T-helper 2 cell treated with Interferon-gamma antibody and Interleukin-4, amounts not matched to agents 5 μg/mL and 100 μg/mL, for 36 hours (primary cell): ENCODE measurements around the gene CCDC83.
"Not testable (repeated sequence)": the region's sequence is repeated elsewhere in the genome, so short reads cannot be mapped to it uniquely, and the experiment has no call there.

Source experiments
- DNase-seq: peaks from one replicate; pipeline ENCODE4 v3.0.0; 2021; ENCODE audit warnings: low spot score
- H3K27ac Mint-ChIP-seq: one replicate; pipeline ENCODE4 v1.8.0; 2021; ENCODE audit warnings: mild to moderate bottlenecking, mixed read lengths
- H3K27me3 Mint-ChIP-seq: one replicate; pipeline ENCODE4 v1.8.0; 2021; ENCODE audit warnings: low read depth, mixed read lengths
- H3K36me3 Mint-ChIP-seq: one replicate; pipeline ENCODE4 v1.8.0; 2021; ENCODE audit warnings: low read depth, mixed read lengths
- H3K4me1 Mint-ChIP-seq: one replicate; pipeline ENCODE4 v1.8.0; 2021; ENCODE audit warnings: low read depth, mixed read lengths
- H3K4me3 Mint-ChIP-seq: one replicate; pipeline ENCODE4 v1.8.0; 2022; ENCODE audit warnings: mild to moderate bottlenecking, moderate library complexity, mixed read lengths
- H3K9me3 Mint-ChIP-seq: one replicate; pipeline ENCODE4 v1.8.0; 2021; ENCODE audit warnings: mixed read lengths

Gene CCDC83

GRCh38 chr11:85918910-85919794 lies 64.0 kb downstream of the CCDC83 start:
- no peak for DNase-seq

GRCh38 chr11:85922367-85922766 lies 67.2 kb downstream of the CCDC83 start:
- Mint-ChIP-seq H3K4me1 (peaks cover 4% of the 10 kb centered on the region), H3K9me3 (no peaks in the 10 kb centered on the region), H3K36me3 (no peaks in the 10 kb centered on the region), H3K4me3 (no peak overlapping the region), H3K27me3 (peaks cover 12% of the 10 kb centered on the region), H3K27ac (no peak overlapping the region)
- no peak for DNase-seq

More at GRCh38 chr11:85918910-85919794, 64.0 kb downstream of the CCDC83 start:
- H3K36me3 Mint-ChIP-seq, result no peaks in the 10 kb centered on the region
- H3K4me3 Mint-ChIP-seq, result no peak overlapping the region
- H3K27ac Mint-ChIP-seq, result no peak overlapping the region
- peaks cover 13% of the 10 kb centered on the region for H3K9me3 Mint-ChIP-seq
- H3K27me3 Mint-ChIP-seq, result peaks cover 6% of the 10 kb centered on the region
- H3K4me1 Mint-ChIP-seq, result peaks cover 4% of the 10 kb centered on the region

- Mint-ChIP-seq H3K27me3 (peaks cover 21% of the 10 kb centered on the region), H3K9me3 (no peaks in the 10 kb centered on the region), H3K4me3 (no peak overlapping the region), H3K27ac (no peak overlapping the region), H3K36me3 (no peaks in the 10 kb centered on the region), H3K4me1 (peaks cover 4% of the 10 kb centered on the region)
- DNase-seq, result no peak
Observed at GRCh38 chr11:85923455-85923854, 68.3 kb downstream of the CCDC83 start.

GRCh38 chr11:85926653-85927214 lies 71.6 kb downstream of the CCDC83 start:
- not testable (repeated sequence) for DNase-seq, H3K27ac Mint-ChIP-seq, H3K36me3 Mint-ChIP-seq, H3K4me3 Mint-ChIP-seq, H3K4me1 Mint-ChIP-seq, H3K9me3 Mint-ChIP-seq
- H3K27me3 Mint-ChIP-seq, result peaks cover 33% of the 10 kb centered on the region

GRCh38 chr11:85930879-85931366 lies 75.7 kb downstream of the CCDC83 start:
- peaks cover 29% of the 10 kb centered on the region for H3K27me3 Mint-ChIP-seq
- no peaks in the 10 kb centered on the region for H3K36me3 Mint-ChIP-seq
- no peak overlapping the region for H3K4me3 Mint-ChIP-seq
- no peak for DNase-seq
- no peak overlapping the region for H3K27ac Mint-ChIP-seq
- no peaks in the 10 kb centered on the region for H3K4me1 Mint-ChIP-seq
- H3K9me3 Mint-ChIP-seq, result no peaks in the 10 kb centered on the region

GRCh38 chr11:85934596-85935169 lies 79.5 kb downstream of the CCDC83 start:
- no peak overlapping the region for H3K27ac Mint-ChIP-seq
- no peak for DNase-seq
- no peaks in the 10 kb centered on the region for H3K36me3 Mint-ChIP-seq
- peaks cover 6% of the 10 kb centered on the region for H3K4me1 Mint-ChIP-seq
- no peaks in the 10 kb centered on the region for H3K9me3 Mint-ChIP-seq
- H3K4me3 Mint-ChIP-seq, result no peak overlapping the region
- H3K27me3 Mint-ChIP-seq, result peaks cover 8% of the 10 kb centered on the region

- Mint-ChIP-seq H3K4me1 (peaks cover 8% of the 10 kb centered on the region), H3K27ac (no peak overlapping the region)
Observed at GRCh38 chr11:85935751-85936150, 80.6 kb downstream of the CCDC83 start.

GRCh38 chr11:85937835-85938234 lies 82.7 kb downstream of the CCDC83 start:
- no peak overlapping the region for H3K27ac Mint-ChIP-seq
- DNase-seq, result no peak
- no peaks in the 10 kb centered on the region for H3K9me3 Mint-ChIP-seq
- peaks cover 8% of the 10 kb centered on the region for H3K4me1 Mint-ChIP-seq
- no peaks in the 10 kb centered on the region for H3K36me3 Mint-ChIP-seq
- H3K4me3 Mint-ChIP-seq, result no peak overlapping the region
- no peaks in the 10 kb centered on the region for H3K27me3 Mint-ChIP-seq

More at GRCh38 chr11:85935751-85936150, 80.6 kb downstream of the CCDC83 start:
- no peak overlapping the region for H3K4me3 Mint-ChIP-seq
- H3K36me3 Mint-ChIP-seq, result no peaks in the 10 kb centered on the region
- H3K9me3 Mint-ChIP-seq, result no peaks in the 10 kb centered on the region
- DNase-seq, result no peak
- peaks cover 2% of the 10 kb centered on the region for H3K27me3 Mint-ChIP-seq

- no peak overlapping the region for H3K27ac Mint-ChIP-seq
- no peaks in the 10 kb centered on the region for H3K27me3 Mint-ChIP-seq
- no peak for DNase-seq
- no peaks in the 10 kb centered on the region for H3K36me3 Mint-ChIP-seq
- H3K4me1 Mint-ChIP-seq, result peaks cover 8% of the 10 kb centered on the region
- no peak overlapping the region for H3K4me3 Mint-ChIP-seq
- no peaks in the 10 kb centered on the region for H3K9me3 Mint-ChIP-seq
Observed at GRCh38 chr11:85939099-85940015, 84.2 kb downstream of the CCDC83 start.

- H3K27me3 Mint-ChIP-seq, result no peaks in the 10 kb centered on the region
- peak; percentile 34 for DNase-seq
Observed at GRCh38 chr11:85941380-85941973, 86.3 kb downstream of the CCDC83 start.

GRCh38 chr11:85945296-85945695 lies 90.1 kb downstream of the CCDC83 start:
- H3K27me3 Mint-ChIP-seq, result no peaks in the 10 kb centered on the region
- peaks cover 14% of the 10 kb centered on the region for H3K9me3 Mint-ChIP-seq
- peaks cover 10% of the 10 kb centered on the region for H3K36me3 Mint-ChIP-seq
- DNase-seq, result no peak
- H3K27ac Mint-ChIP-seq, result no peak overlapping the region
- H3K4me1 Mint-ChIP-seq, result peaks cover 27% of the 10 kb centered on the region
- H3K4me3 Mint-ChIP-seq, result no peak overlapping the region

More at GRCh38 chr11:85941380-85941973, 86.3 kb downstream of the CCDC83 start:
- H3K4me1 Mint-ChIP-seq, result peaks cover 15% of the 10 kb centered on the region
- peaks cover 14% of the 10 kb centered on the region for H3K9me3 Mint-ChIP-seq
- no peak overlapping the region for H3K4me3 Mint-ChIP-seq
- no peak overlapping the region for H3K27ac Mint-ChIP-seq
- H3K36me3 Mint-ChIP-seq, result peaks cover 10% of the 10 kb centered on the region

- Mint-ChIP-seq H3K36me3 (peaks cover 10% of the 10 kb centered on the region), H3K9me3 (peaks cover 14% of the 10 kb centered on the region), H3K27me3 (no peaks in the 10 kb centered on the region), H3K4me1 (peaks cover 27% of the 10 kb centered on the region), H3K4me3 (no peak overlapping the region), H3K27ac (no peak overlapping the region)
- DNase-seq, result no peak
Observed at GRCh38 chr11:85945788-85946187, 90.6 kb downstream of the CCDC83 start.

GRCh38 chr11:85946221-85946620 lies 91.0 kb downstream of the CCDC83 start:
- H3K27me3 Mint-ChIP-seq, result no peaks in the 10 kb centered on the region
- H3K4me3 Mint-ChIP-seq, result no peak overlapping the region
- peaks cover 27% of the 10 kb centered on the region for H3K4me1 Mint-ChIP-seq
- H3K27ac Mint-ChIP-seq, result no peak overlapping the region
- DNase-seq, result no peak
- H3K9me3 Mint-ChIP-seq, result peaks cover 16% of the 10 kb centered on the region
- peaks cover 11% of the 10 kb centered on the region for H3K36me3 Mint-ChIP-seq
